Measurements from ENCODE around the gene BOD1L2. TPM values are rescaled to one million over a fixed set of nuclear protein-coding genes. Genes with fewer than 3 reads are reported as not detected.

The BOD1L2 gene
- total and polyA plus RNA-seq, 2 donors (not counting 3 experiments of a cell fraction or from before 2014, with no cell fraction given): not detected

GRCh38 chr18:57110290-57110689 is 36.6 kb upstream of the BOD1L2 start:
- Histone ChIP-seq H3K4me1 (ENCODE audit: control insufficient read depth, extremely low read depth, insufficient read depth, low read length) (no peaks in the 10 kb centered on the region), H3K27me3 (ENCODE audit: control insufficient read depth in 2 of 2, insufficient read depth in 2 of 2, low read length in 2 of 2) (no peaks in the 10 kb centered on the region), H3K9me1 (replicated peaks; ENCODE audit: control insufficient read depth, extremely low read depth, insufficient read depth, low read length) (no peaks in the 10 kb centered on the region), H3K36me3 (ENCODE audit: control insufficient read depth in 2 of 2, extremely low read depth in 1 of 2, insufficient read depth in 2 of 2, low read length in 2 of 2) (no peaks in the 10 kb centered on the region), H3K9me3 (replicated peaks; ENCODE audit: control insufficient read depth, insufficient read depth, low read length) (no peaks in the 10 kb centered on the region), H3K27ac (ENCODE audit: insufficient read depth, low read depth, low read length) (no peak overlapping the region), H4K20me1 (replicated peaks; ENCODE audit: control insufficient read depth, extremely low read depth, insufficient read depth, low read length) (no peaks in the 10 kb centered on the region), H3K9ac (replicated peaks; ENCODE audit: extremely low read depth, insufficient read depth, low read length) (no peak overlapping the region), H3K79me2 (ENCODE audit: control insufficient read depth, insufficient read depth, low read length) (no peaks in the 10 kb centered on the region), H2AFZ (ENCODE audit: low read depth, low read length) (no peak overlapping the region), H3K4me3 (replicated peaks in 1 of 3; ENCODE audit: insufficient read depth in 1 of 3, low read depth in 1 of 3, low read length in 3 of 3) (no peak overlapping the region), H3K4me2 (ENCODE audit: insufficient read depth, low read length) (no peak overlapping the region)
- TF ChIP-seq CTCF (IDR thresholded peaks at IDR 0.05; ENCODE audit: extremely low read depth in 1 of 2, insufficient read depth in 1 of 2, low read depth in 1 of 2, low read length in 2 of 2) (no peak), JUN (IDR thresholded peaks at IDR 0.05; ENCODE audit: borderline replicate concordance, insufficient read depth, insufficient read length, low read depth) (no peak), MYC (IDR thresholded peaks at IDR 0.05; ENCODE audit: low read depth, low read length) (no peak), EZH2 (IDR thresholded peaks at IDR 0.05; ENCODE audit: borderline replicate concordance, low read depth, low read length, severe bottlenecking) (no peak)
- DNase-seq (ENCODE audit: low read depth, low spot score) (no peak), FAIRE-seq (no peak)
- BruUV-seq (replicated peaks): no TSS peak
- ChIA-PET CTCF (no interaction called here), POLR2A (no interaction called here)
- intact Hi-C loops (cut with micrococcal nuclease) (no loop called here), dilution Hi-C loops (cut with MboI; ENCODE audit: extremely low pct_ligation_motif_present, low sequenced_read_pairs) (no loop called here)

GRCh38 chr18:57113799-57114420 is 33.0 kb upstream of the BOD1L2 start:
- Histone ChIP-seq H3K9me1 (replicated peaks; ENCODE audit: control insufficient read depth, extremely low read depth, insufficient read depth, low read length) (no peaks in the 10 kb centered on the region), H3K4me3 (replicated peaks in 1 of 3; ENCODE audit: insufficient read depth in 1 of 3, low read depth in 1 of 3, low read length in 3 of 3) (no peak overlapping the region), H3K9ac (replicated peaks; ENCODE audit: extremely low read depth, insufficient read depth, low read length) (no peak overlapping the region), H3K4me2 (ENCODE audit: insufficient read depth, low read length) (no peak overlapping the region), H4K20me1 (replicated peaks; ENCODE audit: control insufficient read depth, extremely low read depth, insufficient read depth, low read length) (no peaks in the 10 kb centered on the region), H3K79me2 (ENCODE audit: control insufficient read depth, insufficient read depth, low read length) (no peaks in the 10 kb centered on the region), H3K9me3 (replicated peaks; ENCODE audit: control insufficient read depth, insufficient read depth, low read length) (no peaks in the 10 kb centered on the region), H3K36me3 (ENCODE audit: control insufficient read depth in 2 of 2, extremely low read depth in 1 of 2, insufficient read depth in 2 of 2, low read length in 2 of 2) (no peaks in the 10 kb centered on the region), H2AFZ (ENCODE audit: low read depth, low read length) (no peak overlapping the region), H3K27ac (ENCODE audit: insufficient read depth, low read depth, low read length) (no peak overlapping the region), H3K4me1 (ENCODE audit: control insufficient read depth, extremely low read depth, insufficient read depth, low read length) (no peaks in the 10 kb centered on the region), H3K27me3 (ENCODE audit: control insufficient read depth in 2 of 2, insufficient read depth in 2 of 2, low read length in 2 of 2) (no peaks in the 10 kb centered on the region)
- no peak for DNase-seq (ENCODE audit: low read depth, low spot score)
- BruUV-seq (replicated peaks): no TSS peak
- TF ChIP-seq EZH2 (IDR thresholded peaks at IDR 0.05; ENCODE audit: borderline replicate concordance, low read depth, low read length, severe bottlenecking): no peak
- no peak for TF ChIP-seq POLR2A (IDR thresholded peaks at IDR 0.05; ENCODE audit: low read depth, low read length)
- no peak for TF ChIP-seq MYC (IDR thresholded peaks at IDR 0.05; ENCODE audit: low read depth, low read length)
- TF ChIP-seq FOS (IDR thresholded peaks at IDR 0.05; ENCODE audit: borderline replicate concordance, insufficient read depth, low read length): no peak
- no peak for TF ChIP-seq MAX (IDR thresholded peaks at IDR 0.05; ENCODE audit: insufficient read depth, insufficient read length)
- no peak for TF ChIP-seq GATA2 (IDR thresholded peaks at IDR 0.05; ENCODE audit: insufficient read depth, insufficient read length, low read depth, low read length)
- no peak for TF ChIP-seq CTCF (IDR thresholded peaks at IDR 0.05; ENCODE audit: extremely low read depth in 1 of 2, insufficient read depth in 1 of 2, low read depth in 1 of 2, low read length in 2 of 2)
- TF ChIP-seq POLR2AphosphoS5 (IDR thresholded peaks at IDR 0.05; ENCODE audit: insufficient read depth, low read depth, low read length): no peak
- TF ChIP-seq JUN (IDR thresholded peaks at IDR 0.05; ENCODE audit: borderline replicate concordance, insufficient read depth, insufficient read length, low read depth): no peak
- dilution Hi-C loops (cut with MboI; ENCODE audit: extremely low pct_ligation_motif_present, low sequenced_read_pairs) (no loop called here), intact Hi-C loops (cut with micrococcal nuclease) (no loop called here)
- FAIRE-seq: no peak
- ChIA-PET POLR2A (no interaction called here), CTCF (no interaction called here)
